HG02623 (cell line): ENCODE data around the gene KCNJ6.

ENCODE experiments used
- ATAC-seq: cut with Tn5 transposase; IDR thresholded peaks from one replicate; pipeline ENCODE4 v1.9.1; 2021; ENCODE audit warnings: moderate library complexity; ENCODE audit not compliant: unreplicated experiment

Gene KCNJ6

GRCh38 chr21:37907076-37907475 lies 9.2 kb downstream of the KCNJ6 start:
- no peak for ATAC-seq

GRCh38 chr21:37905291-37905690 lies 11.0 kb downstream of the KCNJ6 start:
- no peak for ATAC-seq

- no peak for ATAC-seq
These were observed 11.4 kb downstream of the KCNJ6 start for GRCh38 chr21:37904856-37905255.

GRCh38 chr21:37903396-37903795 lies 12.9 kb downstream of the KCNJ6 start:
- ATAC-seq: no peak

- no peak for ATAC-seq
These were observed 17.1 kb downstream of the KCNJ6 start for GRCh38 chr21:37899146-37899545.

- no peak for ATAC-seq
These were observed 19.5 kb downstream of the KCNJ6 start for GRCh38 chr21:37896788-37897187.

GRCh38 chr21:37891972-37892371 lies 24.3 kb downstream of the KCNJ6 start:
- ATAC-seq: no peak

- ATAC-seq: no peak
These were observed 27.6 kb downstream of the KCNJ6 start for GRCh38 chr21:37888659-37889058.

GRCh38 chr21:37886726-37887299 lies 29.4 kb downstream of the KCNJ6 start:
- no peak for ATAC-seq

- ATAC-seq: no peak
These were observed 30.1 kb downstream of the KCNJ6 start for GRCh38 chr21:37886120-37886519.

- no peak for ATAC-seq
These were observed 37.2 kb downstream of the KCNJ6 start for GRCh38 chr21:37878946-37879660.

GRCh38 chr21:37877888-37878684 lies 38.2 kb downstream of the KCNJ6 start:
- no peak for ATAC-seq

- no peak for ATAC-seq
These were observed 39.1 kb downstream of the KCNJ6 start for GRCh38 chr21:37877171-37877570.

- ATAC-seq: no peak
These were observed 39.7 kb downstream of the KCNJ6 start for GRCh38 chr21:37876561-37876960.

GRCh38 chr21:37874904-37875780 lies 41.1 kb downstream of the KCNJ6 start:
- no peak for ATAC-seq

- ATAC-seq: no peak
These were observed 41.8 kb downstream of the KCNJ6 start for GRCh38 chr21:37874481-37874880.

- ATAC-seq: no peak
These were observed 42.6 kb downstream of the KCNJ6 start for GRCh38 chr21:37873655-37874054.

GRCh38 chr21:37871121-37871862 lies 45.0 kb downstream of the KCNJ6 start:
- no peak for ATAC-seq

- no peak for ATAC-seq
These were observed 46.0 kb downstream of the KCNJ6 start for GRCh38 chr21:37870221-37870620.

- ATAC-seq: no peak
These were observed 46.6 kb downstream of the KCNJ6 start for GRCh38 chr21:37869661-37870060.
